ENCODE data around the gene TBC1D5. TPM values are rescaled to one million over a fixed set of nuclear protein-coding genes. Genes with fewer than 3 reads are reported as not detected.

The TBC1D5 gene
- total and polyA plus RNA-seq, 2 of the 4 experiments (the other 2 are of a cell fraction): 16.4 to 57.0 TPM

GRCh38 chr3:17709236-17709810, 33.1 kb downstream of the TBC1D5 start:
- in situ Hi-C loops (cut with MboI; ENCODE audit: low sequenced_read_pairs): no loop called here
- DNase-seq: no peak
- peaks cover 2 to 7% of the 10 kb centered on the region in 2 experiments; a peak in 2 of 4 replicates for H3K79me1 ChIP-seq (ENCODE audit: low read depth in 1 of 2, low read length in 2 of 2)
- no peak overlapping the region for H3K4ac ChIP-seq (ENCODE audit: low read depth, low read length)
- dilution Hi-C loops (cut with HindIII; ENCODE audit: low sequenced_read_pairs, unreplicated experiment): no loop called here
- no peaks in the 10 kb centered on the region for H3K27me3 ChIP-seq (ENCODE audit: control insufficient read depth, insufficient read depth, low read length)
- no peak overlapping the region for H2BK15ac ChIP-seq (ENCODE audit: low read depth, low read length)
- no peak overlapping the region for H2AK5ac ChIP-seq (ENCODE audit: low read depth, low read length)
- no peak overlapping the region for H4K91ac ChIP-seq (ENCODE audit: insufficient read depth, low read depth, low read length)
- no peak overlapping the region for H2BK5ac ChIP-seq (ENCODE audit: low read depth, low read length, poor library complexity, severe bottlenecking)
- no peaks in the 10 kb centered on the region for H3K9me1 ChIP-seq (ENCODE audit: insufficient read depth, low read length)
- intact Hi-C loops (cut with micrococcal nuclease): no loop called here
- no peak overlapping the region for H2BK20ac ChIP-seq (ENCODE audit: low read depth, low read length)
- no peak overlapping the region for H4K5ac ChIP-seq (ENCODE audit: low read depth, low read length)
- TF ChIP-seq CTCF (conservative IDR thresholded peaks at IDR 0.05; ENCODE audit: low read depth, low read length) (no peak), POLR2A (IDR thresholded peaks at IDR 0.05; ENCODE audit: low read depth, low read length) (no peak), NFE2L2 (IDR thresholded peaks at IDR 0.05; ENCODE audit: low read depth, low read length) (no peak), RCOR1 (IDR thresholded peaks at IDR 0.05; ENCODE audit: insufficient replicate concordance, low read length) (no peak), RFX5 (IDR thresholded peaks at IDR 0.05; ENCODE audit: low read depth, low read length) (no peak), CHD1 (IDR thresholded peaks at IDR 0.05; ENCODE audit: low read depth, low read length) (no peak), ELK1 (IDR thresholded peaks at IDR 0.05; ENCODE audit: borderline replicate concordance, low read depth, low read length) (no peak), SMC3 (IDR thresholded peaks at IDR 0.05; ENCODE audit: low read depth, low read length) (no peak), MAZ (IDR thresholded peaks at IDR 0.05; ENCODE audit: borderline replicate concordance, low read depth, low read length) (no peak), MXI1 (IDR thresholded peaks at IDR 0.05; ENCODE audit: borderline replicate concordance, low read depth, low read length) (no peak), MAFK (IDR thresholded peaks at IDR 0.05; ENCODE audit: low read depth, low read length) (no peak), RAD21 (IDR thresholded peaks at IDR 0.05; ENCODE audit: low read length) (no peak)
- no CpG with 5 or more reads among the region's 1 CpG for WGBS, 2 experiments (ENCODE audit: extremely low coverage in 2 of 2, insufficient read length in 1 of 2)
- no peak overlapping the region for H3K18ac ChIP-seq (ENCODE audit: low read depth, low read length)
- BruUV-seq (replicated peaks): no TSS peak
- H3K4me3 ChIP-seq (ENCODE audit: insufficient read depth, low read depth, low read length): no peak overlapping the region
- H3K27ac ChIP-seq (ENCODE audit: insufficient read depth, low read length): no peak overlapping the region
- CTCF ChIA-PET: no interaction called here
- no peaks in the 10 kb centered on the region for H4K20me1 ChIP-seq (ENCODE audit: insufficient read depth, low read length)
- no peak overlapping the region for H3K9ac ChIP-seq (ENCODE audit: low read depth, low read length)
- H3K23ac ChIP-seq (ENCODE audit: low read depth, low read length): no peak overlapping the region
- H3K56ac ChIP-seq (ENCODE audit: extremely low read depth, insufficient read depth, low read length): no peak overlapping the region
- no peak overlapping the region for H2BK120ac ChIP-seq (ENCODE audit: low read depth, low read length)
- no peak overlapping the region for H2AK9ac ChIP-seq (replicated peaks; ENCODE audit: low read depth, low read length, poor library complexity)
- no peak for ATAC-seq (ENCODE audit: low read depth)
- no peak overlapping the region for H4K8ac ChIP-seq (ENCODE audit: low read depth in 2 of 2, low read length in 2 of 2)
- peaks cover 1% of the 10 kb centered on the region; the same call in 1 of the 2 replicates for H3K9me3 ChIP-seq (ENCODE audit: control insufficient read depth, insufficient read depth, low read length)
- no peak overlapping the region for H3K4me2 ChIP-seq (ENCODE audit: low read depth, low read length)
- H3K36me3 ChIP-seq (ENCODE audit: control insufficient read depth, insufficient read depth, low read length): 0 out of 2 replicates have a peak, but pooled peaks cover 1% of the 10 kb centered on the region
- no peaks in the 10 kb centered on the region for H3K4me1 ChIP-seq (ENCODE audit: control insufficient read depth, insufficient read depth, low read length)
- POLR2A ChIA-PET (ENCODE audit: unreplicated experiment): no interaction called here
- H3K14ac ChIP-seq (replicated peaks; ENCODE audit: low read depth, low read length): no peak overlapping the region
- no peak overlapping the region for H2AFZ ChIP-seq (replicated peaks; ENCODE audit: low read length, poor library complexity)

All from IMR-90 (cell line).